Stimulated activated CD8-positive, alpha-beta memory T cell treated with anti-CD3 and anti-CD28 coated beads, Interleukin-4, amount 100 ng/mL, for 4 hours (primary cell): Measurements from ENCODE around the gene ADAP1.
"Not testable (repeated sequence)": the region's sequence is repeated elsewhere in the genome, so short reads cannot be mapped to it uniquely, and the experiment has no call there.

Source experiments
- DNase-seq, 2 donors: peaks; one replicate each; pipeline ENCODE4 v3.0.0-alpha.2; 2020; ENCODE audit warnings: low read depth in 2 of 2, low spot score in 1 of 2

ADAP1 gene

GRCh38 chr7:975702-976473, 21.4 kb upstream of the ADAP1 start:
- DNase-seq = no peak

- DNase-seq = peak; percentile 67 to 81
Measured at GRCh38 chr7:974820-975681, 20.6 kb upstream of the ADAP1 start, which contains the start of gene COX19. Gene COX19, minus strand, starts transcription at chr7:975549. Its CDS starts 40 bp downstream, at chr7:975509.

- no peak for DNase-seq
Measured at GRCh38 chr7:974172-974571, 19.7 kb upstream of the ADAP1 start.

GRCh38 chr7:973312-973711, 18.8 kb upstream of the ADAP1 start:
- no peak for DNase-seq

- DNase-seq = no peak
Measured at GRCh38 chr7:972676-973309, 18.3 kb upstream of the ADAP1 start.

GRCh38 chr7:972110-972509, 17.6 kb upstream of the ADAP1 start:
- no peak for DNase-seq

GRCh38 chr7:970744-971143, 16.3 kb upstream of the ADAP1 start:
- DNase-seq = no peak

- DNase-seq = no peak
Measured at GRCh38 chr7:969403-969802, 14.9 kb upstream of the ADAP1 start.

- no peak for DNase-seq
Measured at GRCh38 chr7:968205-969105, 14.0 kb upstream of the ADAP1 start.

- no peak for DNase-seq
Measured at GRCh38 chr7:967361-968082, 13.0 kb upstream of the ADAP1 start.

GRCh38 chr7:966291-967069, 12.0 kb upstream of the ADAP1 start:
- no peak for DNase-seq

- DNase-seq = no peak
Measured at GRCh38 chr7:964401-965231, 10.1 kb upstream of the ADAP1 start.

GRCh38 chr7:963236-964078, 9.0 kb upstream of the ADAP1 start:
- no peak for DNase-seq

- no peak for DNase-seq
Measured at GRCh38 chr7:962401-963081, 8.1 kb upstream of the ADAP1 start.

GRCh38 chr7:961546-962400, 7.3 kb upstream of the ADAP1 start:
- no peak for DNase-seq

- DNase-seq = not testable (repeated sequence)
Measured at GRCh38 chr7:960972-961371, 6.5 kb upstream of the ADAP1 start.
